Osteocyte (in vitro differentiated cells): Measurements from ENCODE around the gene DNM3. TPM values are rescaled to one million over a fixed set of nuclear protein-coding genes. Genes with fewer than 3 reads are reported as not detected.

Experiments
- DNase-seq: peaks from one replicate; pipeline ENCODE4 v3.0.0; 2021; ENCODE audit warnings: mixed read lengths; ENCODE audit not compliant: unreplicated experiment; ENCODE audit errors: extremely low spot score
- H3K27ac Mint-ChIP-seq: one replicate; pipeline ENCODE4 v1.8.0; 2021; ENCODE audit warnings: mild to moderate bottlenecking, mixed read lengths; ENCODE audit not compliant: unreplicated experiment
- H3K27me3 Mint-ChIP-seq: one replicate; pipeline ENCODE4 v1.8.0; 2021; ENCODE audit warnings: mixed read lengths; ENCODE audit not compliant: unreplicated experiment
- H3K36me3 Mint-ChIP-seq: one replicate; pipeline ENCODE4 v1.8.0; 2021; ENCODE audit warnings: mixed read lengths; ENCODE audit not compliant: unreplicated experiment
- H3K4me1 Mint-ChIP-seq: one replicate; pipeline ENCODE4 v1.8.0; 2021; ENCODE audit warnings: mixed read lengths; ENCODE audit not compliant: unreplicated experiment
- H3K4me3 Mint-ChIP-seq: one replicate; pipeline ENCODE4 v1.8.0; 2021; ENCODE audit warnings: mild to moderate bottlenecking, moderate library complexity, mixed read lengths; ENCODE audit not compliant: unreplicated experiment
- H3K9me3 Mint-ChIP-seq: one replicate; pipeline ENCODE4 v1.8.0; 2021; ENCODE audit warnings: mixed read lengths; ENCODE audit not compliant: unreplicated experiment
- CTCF ChIP-seq: fragments of 200-600 bp; sonication (generic); IDR thresholded peaks from 2 replicates; pipeline ENCODE4 v1.5.0; 2021; ENCODE audit warnings: antibody characterized with exemption, mild to moderate bottlenecking, moderate library complexity
- total RNA-seq: library from RNA; stranded (reverse); gene quantifications from 2 replicates; pipeline ENCODE4 v1.2.1, GENCODE V29; 2021

DNM3 gene
- total RNA-seq, 1 donor from 2014 or later, result 3.7 TPM

- Mint-ChIP-seq H3K36me3 (no peaks in the 10 kb centered on the region), H3K27ac (no peak overlapping the region), H3K4me1 (peaks cover 47% of the 10 kb centered on the region), H3K9me3 (no peaks in the 10 kb centered on the region), H3K27me3 (no peaks in the 10 kb centered on the region), H3K4me3 (no peak overlapping the region)
- no peak for DNase-seq
- peak; percentile 15 for TF ChIP-seq CTCF
Observed at GRCh38 chr1:172401892-172402291, 560.6 kb downstream of the DNM3 start.

GRCh38 chr1:172402878-172403569 lies 561.7 kb downstream of the DNM3 start:
- Mint-ChIP-seq H3K4me1 (peaks cover 36% of the 10 kb centered on the region), H3K4me3 (no peak overlapping the region), H3K27me3 (no peaks in the 10 kb centered on the region), H3K36me3 (no peaks in the 10 kb centered on the region), H3K27ac (no peak overlapping the region), H3K9me3 (no peaks in the 10 kb centered on the region)
- TF ChIP-seq CTCF, result no peak
- DNase-seq, result no peak

DNA sequence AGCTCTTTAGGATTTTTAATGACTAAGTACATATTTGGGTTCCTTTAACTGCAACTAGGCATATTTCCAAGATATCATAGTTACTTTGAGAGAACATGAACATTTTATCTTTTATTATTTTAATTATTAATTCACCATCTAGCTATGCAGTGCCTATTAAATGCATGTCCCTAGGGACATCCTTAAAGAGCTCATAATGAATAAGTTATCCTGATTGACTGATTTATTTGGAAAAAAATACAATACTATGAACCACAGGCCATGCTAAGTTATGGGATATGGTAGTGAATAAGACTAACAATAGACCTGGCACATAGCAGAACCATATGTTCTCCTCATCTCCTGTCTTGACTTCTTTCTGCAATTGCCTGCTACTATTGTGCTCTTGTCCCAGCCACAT lies 562.8 kb downstream of the DNM3 start:
- Mint-ChIP-seq H3K9me3 (no peaks in the 10 kb centered on the region), H3K27ac (no peak overlapping the region), H3K27me3 (no peaks in the 10 kb centered on the region), H3K4me3 (no peak overlapping the region), H3K36me3 (no peaks in the 10 kb centered on the region), H3K4me1 (peaks cover 29% of the 10 kb centered on the region)
- DNase-seq, result no peak
- TF ChIP-seq CTCF, result no peak

DNA sequence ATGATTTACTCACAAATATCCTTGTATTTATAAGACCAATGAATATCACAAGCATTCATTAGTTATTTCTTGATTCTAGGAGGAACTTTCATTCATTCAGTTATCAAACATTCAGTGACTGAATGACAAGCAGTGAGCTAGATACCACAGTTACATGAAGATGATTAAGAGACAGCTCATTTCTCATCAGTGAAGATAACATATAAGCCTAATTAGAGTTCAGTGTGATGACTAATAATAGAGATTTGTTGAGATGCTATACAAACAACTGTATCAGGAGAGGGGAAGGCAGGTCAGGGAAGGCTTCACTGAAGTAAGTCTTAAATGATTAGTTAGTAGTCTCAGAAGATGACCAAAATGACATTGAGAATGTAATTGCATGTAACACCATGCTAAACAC lies 564.6 kb downstream of the DNM3 start:
- Mint-ChIP-seq H3K36me3 (no peaks in the 10 kb centered on the region), H3K4me3 (no peak overlapping the region), H3K9me3 (no peaks in the 10 kb centered on the region), H3K4me1 (peaks cover 18% of the 10 kb centered on the region), H3K27me3 (no peaks in the 10 kb centered on the region), H3K27ac (no peak overlapping the region)
- no peak for TF ChIP-seq CTCF
- DNase-seq, result no peak

- TF ChIP-seq CTCF, result no peak
- no peaks in the 10 kb centered on the region for H3K9me3 Mint-ChIP-seq
- no peak overlapping the region for H3K27ac Mint-ChIP-seq
- H3K4me3 Mint-ChIP-seq, result no peak overlapping the region
- H3K36me3 Mint-ChIP-seq, result no peaks in the 10 kb centered on the region
- H3K4me1 Mint-ChIP-seq, result peaks cover 11% of the 10 kb centered on the region
- no peak for DNase-seq
- H3K27me3 Mint-ChIP-seq, result no peaks in the 10 kb centered on the region
Observed at GRCh38 chr1:172406968-172407367, 565.7 kb downstream of the DNM3 start.
